Measurements from ENCODE around the gene TBX15.

TBX15 gene

DNA sequence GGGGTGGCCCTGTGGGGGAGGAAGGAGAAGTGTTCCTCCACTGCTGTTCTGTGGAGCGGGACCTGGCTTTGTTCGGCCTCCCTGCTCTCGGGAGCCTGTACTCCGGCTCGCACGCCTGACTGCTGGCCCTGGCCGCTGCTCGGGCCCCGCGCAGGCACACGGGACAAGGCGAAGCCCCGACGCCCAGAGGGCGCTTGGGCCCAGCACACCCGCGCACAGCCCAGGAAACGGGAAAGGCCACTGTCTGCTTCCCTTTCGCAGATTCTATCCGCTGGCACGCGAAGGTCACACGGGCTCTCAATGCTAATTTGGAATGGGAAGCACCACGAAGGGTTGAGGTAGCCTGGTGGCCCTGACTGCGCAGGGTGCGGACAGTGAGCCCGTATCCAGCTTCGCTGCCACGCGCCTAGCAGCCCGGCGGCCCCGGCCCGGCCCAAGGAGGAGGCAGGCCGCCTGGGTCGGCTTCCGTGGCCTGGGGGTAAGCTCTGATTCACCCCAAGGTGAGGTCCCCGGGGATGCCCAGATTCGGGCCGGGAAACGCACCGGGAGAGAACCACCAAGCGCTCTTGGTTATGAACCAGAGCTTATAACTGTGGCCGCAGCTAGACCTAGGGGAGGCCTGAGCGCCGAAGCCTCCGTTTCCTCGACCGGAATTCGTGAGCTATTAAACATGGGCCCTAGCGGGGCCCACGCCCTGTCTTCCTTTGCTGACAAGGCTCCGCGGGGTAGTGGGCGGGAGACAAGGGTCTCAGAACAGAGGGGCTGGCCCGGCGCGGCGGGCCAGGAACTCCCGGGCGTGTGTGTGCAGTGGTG, 19.7 kb upstream of the TBX15 start:
- TF ChIP-seq, protein P1, sequence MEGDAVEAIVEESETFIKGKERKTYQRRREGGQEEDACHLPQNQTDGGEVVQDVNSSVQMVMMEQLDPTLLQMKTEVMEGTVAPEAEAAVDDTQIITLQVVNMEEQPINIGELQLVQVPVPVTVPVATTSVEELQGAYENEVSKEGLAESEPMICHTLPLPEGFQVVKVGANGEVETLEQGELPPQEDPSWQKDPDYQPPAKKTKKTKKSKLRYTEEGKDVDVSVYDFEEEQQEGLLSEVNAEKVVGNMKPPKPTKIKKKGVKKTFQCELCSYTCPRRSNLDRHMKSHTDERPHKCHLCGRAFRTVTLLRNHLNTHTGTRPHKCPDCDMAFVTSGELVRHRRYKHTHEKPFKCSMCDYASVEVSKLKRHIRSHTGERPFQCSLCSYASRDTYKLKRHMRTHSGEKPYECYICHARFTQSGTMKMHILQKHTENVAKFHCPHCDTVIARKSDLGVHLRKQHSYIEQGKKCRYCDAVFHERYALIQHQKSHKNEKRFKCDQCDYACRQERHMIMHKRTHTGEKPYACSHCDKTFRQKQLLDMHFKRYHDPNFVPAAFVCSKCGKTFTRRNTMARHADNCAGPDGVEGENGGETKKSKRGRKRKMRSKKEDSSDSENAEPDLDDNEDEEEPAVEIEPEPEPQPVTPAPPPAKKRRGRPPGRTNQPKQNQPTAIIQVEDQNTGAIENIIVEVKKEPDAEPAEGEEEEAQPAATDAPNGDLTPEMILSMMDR (IDR thresholded peaks at IDR 0.05; ENCODE audit: low read depth, low read length, missing control alignments), result no peak
- no peak for DNase-seq (ENCODE audit: extremely low read depth, low read depth)
- H3K4me3 ChIP-seq (replicated peaks; ENCODE audit: low read depth, low read length), result no peak overlapping the region

- no peak for DNase-seq (ENCODE audit: extremely low read depth, low read depth)
- TF ChIP-seq, protein P1 (IDR thresholded peaks at IDR 0.05; ENCODE audit: low read depth, low read length, missing control alignments), result no peak
- no peak overlapping the region for H3K4me3 ChIP-seq (replicated peaks; ENCODE audit: low read depth, low read length)
These were observed 19.2 kb upstream of the TBX15 start for GRCh38 chr1:119007339-119007669.

- DNase-seq (ENCODE audit: extremely low read depth, low read depth), result no peak
- no peak overlapping the region for H3K4me3 ChIP-seq (replicated peaks; ENCODE audit: low read depth, low read length)
- TF ChIP-seq, protein P1 (IDR thresholded peaks at IDR 0.05; ENCODE audit: low read depth, low read length, missing control alignments), result no peak
These were observed 18.5 kb upstream of the TBX15 start for GRCh38 chr1:119006406-119007279.

DNA sequence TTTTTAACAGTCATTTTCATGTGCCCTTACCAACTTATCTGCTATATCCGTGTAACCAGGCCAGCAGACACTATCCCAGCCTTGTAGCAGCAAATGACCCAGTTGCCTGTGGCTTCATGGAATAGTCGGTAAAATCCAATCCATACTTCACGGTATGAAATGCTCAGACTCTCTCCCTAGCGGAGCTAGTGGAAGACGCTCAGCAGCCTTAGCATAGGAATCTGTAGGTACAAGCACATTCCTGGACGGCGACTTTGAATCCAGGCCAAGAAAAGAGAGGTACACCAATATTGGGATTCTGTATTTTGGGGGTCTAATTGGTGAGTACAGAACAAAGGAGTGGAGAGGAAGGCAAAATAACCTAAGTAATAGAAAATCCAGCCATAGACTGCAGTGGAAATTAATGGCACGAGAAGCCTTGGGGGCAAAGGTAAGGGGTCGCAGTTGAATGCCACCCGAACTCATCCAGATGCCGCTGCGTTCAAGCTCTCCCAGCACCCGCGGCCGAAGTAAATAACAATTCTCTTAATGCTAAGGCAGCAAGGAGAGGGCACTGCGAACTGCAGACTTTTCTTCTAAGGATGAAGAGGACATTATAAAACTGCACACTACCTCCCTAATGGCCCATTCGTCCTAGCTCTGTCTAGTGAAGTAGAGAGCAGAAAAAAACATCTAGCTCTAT, 17.7 kb upstream of the TBX15 start:
- H3K4me3 ChIP-seq (replicated peaks; ENCODE audit: low read depth, low read length), result no peak overlapping the region
- DNase-seq (ENCODE audit: extremely low read depth, low read depth), result no peak
- TF ChIP-seq, protein P1 (IDR thresholded peaks at IDR 0.05; ENCODE audit: low read depth, low read length, missing control alignments), result no peak

DNA sequence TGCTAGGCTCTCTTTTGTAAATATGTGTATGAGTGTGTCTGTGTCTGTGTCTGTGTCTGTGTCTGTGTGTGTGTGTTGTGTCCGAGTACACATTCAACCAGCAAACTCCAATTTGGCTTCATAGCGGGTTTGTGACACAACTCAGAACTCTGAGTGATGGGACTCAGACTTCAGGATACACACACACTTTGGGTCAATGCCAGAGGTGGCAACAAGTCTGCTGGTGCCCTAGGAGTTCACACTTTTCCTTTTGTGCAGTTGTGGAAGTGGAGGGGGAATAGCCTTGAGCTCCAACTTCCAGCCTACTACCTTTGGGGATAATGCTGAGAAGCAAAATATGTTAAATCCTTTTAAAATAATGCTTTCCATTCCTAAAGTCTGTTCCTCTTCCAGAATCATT, 16.6 kb upstream of the TBX15 start:
- H3K4me3 ChIP-seq (replicated peaks; ENCODE audit: low read depth, low read length), result no peak overlapping the region
- TF ChIP-seq, protein P1 (IDR thresholded peaks at IDR 0.05; ENCODE audit: low read depth, low read length, missing control alignments), result no peak
- DNase-seq (ENCODE audit: extremely low read depth, low read depth), result no peak

- no peak overlapping the region for H3K4me3 ChIP-seq (replicated peaks; ENCODE audit: low read depth, low read length)
- DNase-seq (ENCODE audit: extremely low read depth, low read depth), result no peak
- TF ChIP-seq, protein P1 (IDR thresholded peaks at IDR 0.05; ENCODE audit: low read depth, low read length, missing control alignments), result no peak
These were observed 16.0 kb upstream of the TBX15 start for GRCh38 chr1:119004129-119004527.

All from HFF-Myc (cell line).